Loucy (cell line): ENCODE results near the gene SMCHD1.

Experiments used
- H2AFZ ChIP-seq: fragments of 200-600 bp; sonication (generic); 2 replicates; pipeline ENCODE4 v1.6.0; 2016; ENCODE audit warnings: antibody characterized with exemption, mild to moderate bottlenecking, low read length, moderate library complexity
- H3F3A ChIP-seq: fragments of 200-600 bp; 2 replicates; pipeline ENCODE4 v1.6.0; 2016; ENCODE audit warnings: antibody characterized with exemption, low read depth, mild to moderate bottlenecking
- H3K27me3 ChIP-seq: fragments of 200-600 bp; sonication (generic); 2 replicates; pipeline ENCODE4 v1.6.1; 2014; ENCODE audit warnings: low read length, mild to moderate bottlenecking; ENCODE audit not compliant: insufficient read depth, poor library complexity, severe bottlenecking
- H3K36me3 ChIP-seq: fragments of 200-600 bp; sonication (generic); 2 replicates; pipeline ENCODE4 v1.6.1; 2016; ENCODE audit warnings: low read length; ENCODE audit not compliant: insufficient read depth
- H3K4me1 ChIP-seq: fragments of 200-600 bp; sonication (generic); 2 replicates; pipeline ENCODE4 v1.5.1; 2014; ENCODE audit warnings: low read length, mild to moderate bottlenecking; ENCODE audit not compliant: insufficient read depth, poor library complexity, severe bottlenecking
- H3K4me2 ChIP-seq: fragments of 200-600 bp; sonication (generic); 2 replicates; pipeline ENCODE4 v1.6.0; 2014; ENCODE audit warnings: antibody characterized with exemption, low read length, low read depth, mild to moderate bottlenecking; ENCODE audit not compliant: poor library complexity, severe bottlenecking
- H3K4me3 ChIP-seq: fragments of 200-600 bp; sonication (generic); 2 replicates; pipeline ENCODE4 v1.5.1; 2014; ENCODE audit warnings: low read length, mild to moderate bottlenecking, mixed read lengths; ENCODE audit not compliant: poor library complexity, severe bottlenecking
- H3K79me2 ChIP-seq: fragments of 200-600 bp; sonication (generic); 2 replicates; pipeline ENCODE4 v1.6.1; 2014; ENCODE audit warnings: low read length; ENCODE audit not compliant: insufficient read depth
- H3K9ac ChIP-seq: fragments of 200-600 bp; sonication (generic); 2 replicates; pipeline ENCODE4 v1.6.0; 2014; ENCODE audit warnings: mild to moderate bottlenecking, low read depth, low read length, moderate library complexity; ENCODE audit not compliant: poor library complexity, severe bottlenecking
- H3K9me2 ChIP-seq: fragments of 200-600 bp; sonication (generic); replicated peaks from 2 replicates; pipeline ENCODE4 v1.6.1; 2016; ENCODE audit warnings: low read depth, low read length, mixed read lengths
- H3K9me3 ChIP-seq: fragments of 200-600 bp; sonication (generic); 2 replicates; pipeline ENCODE4 v1.6.1; 2014; ENCODE audit warnings: mild to moderate bottlenecking, antibody characterized with exemption, low read length, low read depth; ENCODE audit not compliant: insufficient read depth
- H4K20me1 ChIP-seq: fragments of 200-600 bp; sonication (generic); 2 replicates; pipeline ENCODE4 v1.6.0; 2014; ENCODE audit warnings: antibody characterized with exemption, low read length, mild to moderate bottlenecking; ENCODE audit not compliant: insufficient read depth, poor library complexity, severe bottlenecking
- EZH2phosphoT487 ChIP-seq: fragments of 200-600 bp; IDR thresholded peaks from 2 replicates; pipeline ENCODE4 v1.6.1; 2018; ENCODE audit warnings: antibody characterized with exemption, mild to moderate bottlenecking, moderate library complexity, borderline replicate concordance
- TF ChIP-seq, protein P1 (sequence below): fragments of 200-600 bp; sonication (generic); conservative IDR thresholded peaks from 2 replicates; pipeline ENCODE4 v1.5.1; 2014; ENCODE audit warnings: mild to moderate bottlenecking, antibody characterized with exemption, low read length

Gene SMCHD1

GRCh38 chr18:2823202-2823601, 167.7 kb downstream of the SMCHD1 start:
- Histone ChIP-seq H3K9ac (no peak overlapping the region), H3K9me2 (no peaks in the 10 kb centered on the region), H3K4me3 (no peak overlapping the region), H4K20me1 (no peaks in the 10 kb centered on the region), H3K79me2 (no peaks in the 10 kb centered on the region), H2AFZ (no peak overlapping the region), H3F3A (no peaks in the 10 kb centered on the region), H3K36me3 (no peaks in the 10 kb centered on the region), H3K4me1 (no peaks in the 10 kb centered on the region), H3K27me3 (no peaks in the 10 kb centered on the region), H3K9me3 (no peaks in the 10 kb centered on the region), H3K4me2 (no peak overlapping the region)
- no peak for TF ChIP-seq EZH2phosphoT487
- TF ChIP-seq, protein P1, sequence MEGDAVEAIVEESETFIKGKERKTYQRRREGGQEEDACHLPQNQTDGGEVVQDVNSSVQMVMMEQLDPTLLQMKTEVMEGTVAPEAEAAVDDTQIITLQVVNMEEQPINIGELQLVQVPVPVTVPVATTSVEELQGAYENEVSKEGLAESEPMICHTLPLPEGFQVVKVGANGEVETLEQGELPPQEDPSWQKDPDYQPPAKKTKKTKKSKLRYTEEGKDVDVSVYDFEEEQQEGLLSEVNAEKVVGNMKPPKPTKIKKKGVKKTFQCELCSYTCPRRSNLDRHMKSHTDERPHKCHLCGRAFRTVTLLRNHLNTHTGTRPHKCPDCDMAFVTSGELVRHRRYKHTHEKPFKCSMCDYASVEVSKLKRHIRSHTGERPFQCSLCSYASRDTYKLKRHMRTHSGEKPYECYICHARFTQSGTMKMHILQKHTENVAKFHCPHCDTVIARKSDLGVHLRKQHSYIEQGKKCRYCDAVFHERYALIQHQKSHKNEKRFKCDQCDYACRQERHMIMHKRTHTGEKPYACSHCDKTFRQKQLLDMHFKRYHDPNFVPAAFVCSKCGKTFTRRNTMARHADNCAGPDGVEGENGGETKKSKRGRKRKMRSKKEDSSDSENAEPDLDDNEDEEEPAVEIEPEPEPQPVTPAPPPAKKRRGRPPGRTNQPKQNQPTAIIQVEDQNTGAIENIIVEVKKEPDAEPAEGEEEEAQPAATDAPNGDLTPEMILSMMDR = no peak

DNA sequence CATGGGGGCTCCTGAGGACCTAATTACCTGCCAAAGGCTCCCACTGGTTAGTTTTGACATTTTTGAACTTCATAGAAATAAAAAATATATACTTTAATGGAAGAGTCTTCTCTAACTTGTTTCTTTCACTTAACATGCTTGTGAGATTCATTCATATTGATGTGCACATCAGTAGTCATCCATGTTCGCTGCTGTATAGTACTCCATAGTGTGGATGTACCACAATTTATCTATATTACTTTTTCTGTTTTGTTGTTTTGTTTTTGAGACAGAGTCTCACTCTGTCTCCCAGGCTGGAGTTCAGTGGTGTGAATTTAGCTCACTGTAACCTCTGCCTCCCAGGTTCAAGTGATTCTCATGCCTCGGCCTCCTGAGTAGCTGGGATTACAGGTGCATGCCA, 168.4 kb downstream of the SMCHD1 start:
- no peaks in the 10 kb centered on the region for H3K36me3 ChIP-seq
- no peaks in the 10 kb centered on the region for H3F3A ChIP-seq
- no peaks in the 10 kb centered on the region for H3K9me3 ChIP-seq
- H3K9me2 ChIP-seq = no peaks in the 10 kb centered on the region
- no peak overlapping the region for H2AFZ ChIP-seq
- H3K9ac ChIP-seq = no peak overlapping the region
- TF ChIP-seq, protein P1 = no peak
- TF ChIP-seq EZH2phosphoT487 = no peak
- no peaks in the 10 kb centered on the region for H3K27me3 ChIP-seq
- no peak overlapping the region for H3K4me3 ChIP-seq
- no peak overlapping the region for H3K4me2 ChIP-seq
- no peaks in the 10 kb centered on the region for H3K4me1 ChIP-seq
- H4K20me1 ChIP-seq = no peaks in the 10 kb centered on the region
- no peaks in the 10 kb centered on the region for H3K79me2 ChIP-seq

DNA sequence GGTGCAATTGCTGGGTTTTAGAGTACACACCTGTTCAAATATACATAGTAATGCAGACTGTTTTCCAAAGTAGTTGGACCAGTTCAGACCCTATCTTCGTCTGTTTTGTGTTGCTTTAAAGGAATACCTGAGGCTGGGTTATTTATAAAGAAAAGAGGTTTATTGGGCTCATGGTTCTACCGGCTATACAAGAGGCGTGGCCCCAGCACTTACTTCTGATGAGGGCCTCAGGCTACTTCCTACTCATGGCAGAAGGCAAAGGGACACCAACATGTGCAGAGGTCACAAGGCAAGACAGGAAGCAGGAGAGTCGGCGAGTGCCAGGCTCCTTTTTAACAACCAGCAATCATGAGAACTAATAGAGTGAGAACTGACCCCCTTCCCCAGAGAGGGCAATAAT, 169.3 kb downstream of the SMCHD1 start:
- no peaks in the 10 kb centered on the region for H3F3A ChIP-seq
- no peak for TF ChIP-seq EZH2phosphoT487
- TF ChIP-seq, protein P1 = no peak
- no peaks in the 10 kb centered on the region for H3K9me3 ChIP-seq
- H3K36me3 ChIP-seq = no peaks in the 10 kb centered on the region
- no peak overlapping the region for H3K4me2 ChIP-seq
- no peak overlapping the region for H3K4me3 ChIP-seq
- H4K20me1 ChIP-seq = no peaks in the 10 kb centered on the region
- H2AFZ ChIP-seq = no peak overlapping the region
- H3K79me2 ChIP-seq = no peaks in the 10 kb centered on the region
- H3K9me2 ChIP-seq = no peaks in the 10 kb centered on the region
- no peaks in the 10 kb centered on the region for H3K4me1 ChIP-seq
- no peak overlapping the region for H3K9ac ChIP-seq
- H3K27me3 ChIP-seq = no peaks in the 10 kb centered on the region
